GM18519 (cell line): ENCODE data around the gene PSME1.

ENCODE experiments used
- ATAC-seq: cut with Tn5 transposase; IDR thresholded peaks from one replicate; pipeline ENCODE4 v1.9.1; 2021; ENCODE audit warnings: mild to moderate bottlenecking, moderate library complexity; ENCODE audit not compliant: unreplicated experiment, low FRiP score

Gene PSME1

DNA sequence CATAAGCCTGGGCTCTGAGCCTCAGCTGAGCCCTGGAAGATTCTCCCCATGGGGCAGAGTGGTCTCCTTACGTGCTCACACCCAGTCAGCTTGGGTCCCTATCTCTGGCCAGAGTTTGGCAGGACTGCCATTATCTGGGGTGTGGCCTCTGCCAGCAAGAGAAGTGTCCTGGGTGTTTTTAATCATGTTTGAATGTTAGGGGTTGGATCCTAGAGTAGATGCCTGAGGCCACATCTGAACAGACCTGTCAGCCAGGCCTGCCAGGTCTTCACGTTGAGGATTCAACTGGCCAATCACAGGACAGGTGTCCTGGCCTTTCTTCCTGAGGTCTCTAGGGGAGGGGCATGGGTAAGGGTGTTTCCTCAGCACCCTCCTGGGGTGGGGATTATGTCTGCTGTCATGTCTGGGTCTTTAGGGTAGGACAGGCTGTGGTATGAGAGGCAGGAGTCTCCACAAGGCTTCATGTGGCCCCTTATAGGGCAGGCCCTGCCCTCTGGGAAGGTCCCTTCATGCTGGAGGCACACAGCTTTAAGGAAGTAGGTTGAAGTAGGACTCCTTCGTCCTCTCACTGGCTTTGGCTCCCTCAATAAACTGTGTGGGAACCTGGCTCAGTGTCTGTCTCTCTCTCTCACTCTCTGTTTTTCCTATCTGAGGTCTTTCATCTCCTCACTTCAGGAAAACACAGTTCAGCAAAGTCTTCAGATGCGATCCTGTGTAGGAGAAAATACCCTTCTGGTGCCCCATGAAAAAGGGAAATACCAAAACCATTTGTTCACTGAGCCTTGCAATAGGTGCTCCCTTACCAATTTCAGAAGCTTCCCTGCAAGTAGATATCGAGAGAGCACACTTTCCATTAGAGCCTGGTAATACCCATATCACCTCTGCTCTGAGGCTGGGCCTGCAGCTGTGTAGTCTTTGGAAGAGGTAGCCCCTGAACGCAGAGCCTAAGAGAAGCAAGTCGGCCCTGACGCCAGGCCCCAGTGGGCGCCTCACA lies 12.3 kb upstream of the PSME1 start:
- no peak for ATAC-seq

DNA sequence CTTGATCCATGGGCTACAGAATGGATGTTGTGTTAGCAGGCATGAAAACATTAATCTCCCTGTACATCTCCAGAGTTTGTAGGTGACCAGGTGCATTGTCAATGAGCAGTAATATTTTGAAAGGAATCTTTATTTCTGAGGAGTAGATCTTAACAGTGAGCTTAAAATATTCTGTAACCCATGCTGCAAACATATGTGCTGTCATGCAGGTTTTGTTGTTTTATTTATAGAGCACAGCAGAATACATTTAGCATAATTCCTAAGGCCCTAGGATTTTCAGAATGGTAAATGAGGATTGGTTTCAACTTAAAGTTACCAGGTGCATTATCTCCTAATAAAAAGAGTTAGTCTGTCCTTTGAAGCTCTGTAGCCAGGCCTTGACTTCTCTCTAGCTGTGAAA lies 9.1 kb upstream of the PSME1 start:
- no peak for ATAC-seq

DNA sequence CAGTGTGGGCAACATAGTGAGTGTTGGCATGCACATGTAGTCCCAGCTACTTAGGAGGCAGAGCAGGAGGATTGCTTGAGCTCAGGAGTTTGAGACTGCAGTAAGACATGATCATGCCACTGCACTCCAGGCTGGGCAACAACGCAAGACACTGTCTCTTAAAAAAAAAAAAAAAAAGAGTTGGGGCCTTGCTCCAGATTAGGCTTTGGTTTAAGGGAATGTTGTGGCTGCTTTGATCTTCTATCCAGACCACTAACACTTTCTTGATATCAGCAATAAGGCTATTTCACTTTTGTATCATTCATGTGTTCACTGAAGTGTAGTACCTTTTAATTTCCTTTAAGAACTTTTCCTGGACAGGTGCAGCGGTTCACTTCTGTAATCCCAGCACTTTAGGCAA lies 8.3 kb upstream of the PSME1 start:
- ATAC-seq, result no peak

DNA sequence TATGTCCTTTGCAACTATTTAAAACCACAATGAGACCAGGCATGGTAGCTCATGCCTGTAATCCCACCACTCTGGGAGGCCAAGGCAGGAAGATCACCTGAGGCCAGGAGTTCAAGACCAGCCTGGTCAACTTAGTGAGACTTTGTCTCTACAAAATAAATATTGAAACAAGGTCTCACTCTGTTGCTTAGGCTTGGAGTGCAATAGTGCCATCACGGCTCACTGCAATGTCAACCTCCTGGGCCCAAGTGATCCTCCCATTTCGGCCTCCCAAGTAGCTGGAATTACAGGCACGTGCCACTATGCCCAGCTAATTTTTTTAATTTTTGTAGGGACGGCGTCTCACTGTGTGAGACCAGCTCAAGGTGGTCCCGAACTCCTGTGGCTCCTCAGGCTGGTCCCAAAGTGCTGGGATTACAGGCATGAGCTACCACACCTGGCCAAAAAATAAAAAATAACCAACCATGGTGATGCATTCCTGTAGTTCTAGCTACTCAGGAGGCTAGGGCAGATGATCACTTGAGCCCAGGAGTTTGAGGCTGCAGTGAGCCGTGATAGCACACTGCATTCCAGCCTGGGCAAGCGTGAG lies 6.5 kb upstream of the PSME1 start:
- ATAC-seq, result no peak

DNA sequence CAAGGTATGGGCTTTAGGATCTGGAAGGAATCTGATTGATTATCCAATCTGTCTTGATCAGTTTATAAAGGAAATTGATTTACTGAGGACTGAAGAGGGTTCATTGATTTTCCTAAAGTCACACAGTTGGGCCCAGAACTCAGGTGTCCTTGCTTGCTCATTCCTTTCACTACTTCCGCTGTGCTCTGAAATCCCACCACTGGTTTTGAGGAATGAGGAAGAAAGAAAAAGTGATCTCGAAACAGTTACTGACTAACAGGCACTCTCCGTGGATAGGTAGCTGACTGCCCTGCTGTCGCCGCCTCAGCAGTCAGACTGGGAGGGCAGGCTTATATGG lies 5.6 kb upstream of the PSME1 start, which contains the start of gene FITM1:
FITM1 (plus strand) TSS at position 280 of the 337 bp plus-strand sequence. CDS start 905 bp downstream, outside the sequence.
- ATAC-seq, result no peak

DNA sequence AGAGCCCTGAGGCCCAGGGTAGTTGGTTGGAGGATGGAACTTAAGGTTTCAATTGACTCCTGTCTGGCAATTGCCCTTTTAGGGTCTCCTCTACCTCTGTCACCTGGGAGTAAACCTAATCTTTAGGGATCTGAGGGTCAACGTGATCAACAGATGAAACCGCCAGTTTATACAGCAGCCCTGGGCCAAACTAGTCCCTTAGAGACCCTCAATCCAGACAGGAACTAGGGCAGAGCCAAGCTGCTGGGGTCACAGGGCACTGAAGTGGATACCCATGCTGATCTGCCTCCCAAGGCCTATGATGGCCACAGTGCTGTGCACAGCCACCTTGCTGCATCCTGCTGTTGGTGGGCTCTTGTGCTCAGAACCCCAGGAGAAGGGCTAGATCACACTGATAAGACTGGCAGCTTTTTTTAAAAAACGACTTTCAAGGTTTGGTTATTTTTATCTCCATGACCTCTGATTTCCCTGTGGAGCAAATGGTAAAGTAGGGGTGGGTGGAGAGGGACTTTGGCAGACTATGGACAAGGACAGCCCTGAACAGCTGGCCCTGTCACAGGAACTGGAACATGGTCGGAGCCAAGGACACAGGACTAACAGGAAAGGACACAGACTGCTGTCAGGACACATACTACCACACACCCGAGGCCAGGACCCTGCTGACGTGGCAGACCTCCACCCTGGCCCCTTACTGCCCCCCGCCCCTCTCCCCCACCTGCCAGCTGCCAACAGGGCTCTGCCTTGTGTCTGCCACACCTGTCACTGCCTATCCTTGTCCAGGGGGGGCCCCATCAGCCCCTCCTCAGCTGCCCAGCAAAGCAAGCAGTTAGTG lies 5.1 kb upstream of the PSME1 start:
- ATAC-seq, result no peak

DNA sequence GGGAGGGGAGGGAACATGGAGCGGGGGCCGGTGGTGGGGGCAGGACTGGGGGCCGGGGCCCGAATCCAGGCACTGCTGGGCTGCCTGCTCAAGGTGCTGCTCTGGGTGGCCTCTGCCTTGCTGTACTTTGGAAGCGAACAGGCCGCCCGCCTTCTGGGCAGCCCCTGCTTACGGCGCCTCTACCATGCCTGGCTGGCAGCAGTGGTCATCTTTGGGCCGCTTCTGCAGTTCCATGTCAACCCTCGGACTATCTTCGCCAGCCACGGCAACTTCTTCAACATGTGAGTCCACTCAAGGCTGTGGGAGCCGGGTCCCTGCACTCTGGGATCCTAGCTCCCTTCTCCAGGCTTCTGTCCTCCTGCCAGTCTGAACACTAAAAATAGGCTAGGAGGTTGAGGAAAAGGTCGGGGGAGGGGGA lies 4.4 kb upstream of the PSME1 start:
- ATAC-seq, result no peak

DNA sequence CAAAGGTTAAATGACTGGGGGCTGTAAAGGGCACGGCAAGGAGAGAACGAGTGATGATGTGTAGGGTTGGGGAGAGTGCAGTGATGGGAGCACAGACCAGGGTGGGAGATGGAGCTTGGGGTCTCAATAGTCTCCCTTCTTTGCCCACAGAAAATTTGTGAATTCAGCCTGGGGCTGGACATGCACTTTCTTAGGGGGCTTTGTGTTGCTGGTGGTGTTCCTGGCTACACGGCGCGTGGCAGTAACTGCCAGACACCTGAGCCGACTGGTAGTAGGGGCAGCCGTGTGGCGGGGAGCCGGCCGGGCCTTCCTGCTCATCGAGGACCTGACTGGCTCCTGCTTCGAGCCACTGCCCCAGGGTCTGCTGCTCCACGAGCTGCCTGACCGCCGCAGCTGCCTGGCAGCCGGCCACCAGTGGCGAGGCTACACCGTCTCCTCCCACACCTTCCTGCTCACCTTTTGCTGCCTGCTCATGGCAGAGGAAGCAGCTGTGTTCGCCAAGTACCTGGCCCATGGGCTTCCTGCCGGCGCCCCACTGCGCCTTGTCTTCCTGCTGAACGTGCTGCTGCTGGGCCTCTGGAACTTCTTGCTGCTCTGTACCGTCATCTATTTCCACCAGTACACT lies 3.8 kb upstream of the PSME1 start:
- no peak for ATAC-seq

DNA sequence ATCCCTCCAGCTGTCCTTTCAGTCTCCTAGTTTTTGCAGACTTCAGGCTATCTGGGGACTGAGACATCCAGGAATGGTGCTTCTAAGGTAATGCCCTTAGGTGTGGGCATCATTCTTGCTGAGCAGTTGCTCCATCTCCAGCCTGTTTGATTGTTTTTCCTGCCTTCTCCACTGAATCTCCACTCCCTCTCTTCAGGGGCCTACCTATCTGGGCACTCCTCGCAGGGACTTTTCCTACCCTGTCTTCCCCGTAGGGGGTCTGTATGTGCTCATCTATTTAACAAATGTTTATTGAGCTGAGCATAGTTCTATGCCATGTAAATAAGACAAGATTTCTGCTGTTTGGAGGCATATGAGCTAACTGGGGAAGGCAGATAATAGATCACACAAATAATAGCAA lies 3.0 kb upstream of the PSME1 start:
- ATAC-seq, result no peak

DNA sequence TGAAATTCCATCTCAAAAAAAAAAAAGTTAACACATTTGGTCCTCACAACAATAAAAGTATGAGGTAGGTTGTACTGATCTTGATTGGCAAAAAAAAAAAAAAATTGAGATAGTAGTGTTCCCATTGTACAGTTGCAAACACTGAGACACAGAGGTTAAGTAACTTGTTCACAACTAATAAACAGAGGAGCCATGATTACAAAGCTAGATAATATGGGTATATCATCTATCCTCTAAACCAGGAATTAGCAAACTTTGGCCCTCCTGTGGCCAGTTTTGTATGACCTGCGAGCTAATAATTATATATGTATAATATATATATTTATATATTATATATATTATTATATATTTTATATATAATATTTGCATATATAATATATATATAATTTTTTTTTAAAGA lies 2.3 kb upstream of the PSME1 start:
- ATAC-seq, result no peak

DNA sequence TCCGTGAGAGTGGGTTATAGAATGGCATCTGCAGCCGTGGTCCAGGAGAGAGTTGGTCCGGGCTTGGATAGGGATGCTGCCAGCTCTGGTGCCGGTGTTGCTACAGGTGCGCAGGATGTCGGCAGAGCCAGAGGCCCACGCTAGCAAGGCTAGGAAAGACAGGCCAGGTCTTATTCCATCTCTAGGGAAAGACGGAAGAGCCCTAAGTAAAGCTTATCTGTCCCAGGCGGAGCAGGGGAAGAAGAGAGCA lies 485 bp upstream of the PSME1 start:
- ATAC-seq, result peak; percentile 6

DNA sequence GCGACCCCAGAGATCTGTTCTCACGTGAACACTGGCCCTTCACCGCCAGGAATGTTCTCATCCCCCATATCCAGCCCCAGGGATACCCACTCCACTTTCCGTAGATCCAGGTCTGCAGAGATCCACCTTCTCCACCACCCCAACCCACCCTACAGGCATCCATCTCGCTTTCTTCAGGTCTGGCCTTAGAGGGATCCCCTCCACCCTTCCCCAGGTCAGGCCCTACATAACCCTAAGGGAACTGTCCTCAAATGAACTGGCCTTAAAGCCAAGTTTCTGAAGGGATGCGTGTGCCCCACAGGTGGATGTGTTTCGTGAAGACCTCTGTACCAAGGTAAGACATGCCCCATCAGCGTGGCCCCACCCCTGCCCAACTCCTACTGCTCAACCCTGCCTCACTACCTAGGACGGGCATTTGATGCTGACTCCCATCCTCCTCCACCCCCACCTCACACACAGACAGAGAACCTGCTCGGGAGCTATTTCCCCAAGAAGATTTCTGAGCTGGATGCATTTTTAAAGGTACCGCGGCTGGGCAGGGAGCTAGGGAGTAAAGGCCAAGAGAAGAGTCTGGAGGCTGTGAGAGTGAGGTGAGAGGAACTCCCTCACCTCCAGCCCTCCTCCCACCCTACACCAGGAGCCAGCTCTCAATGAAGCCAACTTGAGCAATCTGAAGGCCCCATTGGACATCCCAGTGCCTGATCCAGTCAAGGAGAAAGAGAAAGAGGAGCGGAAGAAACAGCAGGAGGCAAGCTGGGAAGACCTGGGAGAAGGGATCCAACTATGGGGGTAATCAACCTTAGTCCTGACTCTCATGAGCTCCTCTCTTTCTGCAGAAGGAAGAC lies 912 bp downstream of the PSME1 start:
- ATAC-seq, result no peak

DNA sequence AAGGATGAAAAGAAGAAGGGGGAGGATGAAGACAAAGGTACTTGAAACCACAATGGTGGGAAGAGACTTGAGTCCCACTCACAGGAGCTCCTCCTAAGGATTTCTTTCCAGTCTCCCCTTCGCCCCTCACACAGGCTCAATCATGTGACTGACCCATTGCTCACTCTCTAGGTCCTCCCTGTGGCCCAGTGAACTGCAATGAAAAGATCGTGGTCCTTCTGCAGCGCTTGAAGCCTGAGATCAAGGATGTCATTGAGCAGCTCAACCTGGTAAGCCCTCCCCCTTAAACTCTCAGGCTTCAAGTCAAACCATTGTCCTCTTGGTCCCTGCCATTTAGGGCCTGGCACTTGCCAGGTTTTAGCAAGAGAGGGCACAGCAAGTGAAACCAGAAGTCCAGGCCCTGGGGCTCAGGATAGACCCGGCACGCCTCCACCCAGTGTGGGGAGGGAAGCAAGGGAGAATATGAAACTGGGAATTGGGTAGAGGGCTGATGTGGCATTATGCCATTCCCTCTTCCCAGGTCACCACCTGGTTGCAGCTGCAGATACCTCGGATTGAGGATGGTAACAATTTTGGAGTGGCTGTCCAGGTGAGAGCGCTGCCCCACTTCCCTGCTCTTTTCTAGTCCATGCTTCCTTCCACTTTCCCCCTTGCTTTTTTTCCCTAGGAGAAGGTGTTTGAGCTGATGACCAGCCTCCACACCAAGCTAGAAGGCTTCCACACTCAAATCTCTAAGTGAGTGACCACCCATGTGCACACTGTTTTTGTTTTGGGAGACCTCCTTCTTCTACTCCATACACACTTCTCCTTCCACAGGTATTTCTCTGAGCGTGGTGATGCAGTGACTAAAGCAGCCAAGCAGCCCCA lies 1.8 kb downstream of the PSME1 start:
- no peak for ATAC-seq

DNA sequence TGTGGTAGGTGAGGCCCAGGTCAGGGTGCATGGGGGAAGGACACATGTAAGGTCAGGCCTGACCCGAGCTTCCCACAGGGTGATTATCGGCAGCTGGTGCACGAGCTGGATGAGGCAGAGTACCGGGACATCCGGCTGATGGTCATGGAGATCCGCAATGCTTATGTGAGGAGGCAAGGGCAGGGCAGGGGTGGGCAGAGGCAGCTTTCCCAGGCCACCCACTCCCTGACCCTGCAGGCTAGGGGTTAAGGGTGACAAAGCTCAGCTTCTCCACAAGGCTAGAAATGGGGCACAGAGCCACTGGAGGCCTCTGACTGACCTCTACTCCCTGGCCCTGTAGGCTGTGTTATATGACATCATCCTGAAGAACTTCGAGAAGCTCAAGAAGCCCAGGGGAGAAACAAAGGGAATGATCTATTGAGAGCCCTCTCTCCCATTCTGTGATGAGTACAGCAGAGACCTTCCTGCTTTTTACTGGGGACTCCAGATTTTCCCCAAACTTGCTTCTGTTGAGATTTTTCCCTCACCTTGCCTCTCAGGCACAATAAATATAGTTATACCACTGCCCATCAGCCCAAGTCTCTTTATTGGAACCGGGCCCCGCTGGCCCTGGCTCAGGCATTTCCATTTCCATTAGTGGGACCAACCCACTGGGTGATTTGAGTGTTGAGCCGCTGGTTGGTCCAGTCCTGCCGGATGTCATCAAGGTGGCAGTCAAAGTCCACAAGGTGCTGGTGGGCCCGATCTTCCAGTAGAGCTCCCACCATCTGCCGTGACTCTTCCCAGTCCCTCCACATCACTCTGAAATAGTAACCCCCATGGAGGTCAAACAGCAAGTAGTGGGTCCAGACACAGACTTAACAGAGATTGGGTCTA lies 2.6 kb downstream of the PSME1 start:
- ATAC-seq, result no peak

DNA sequence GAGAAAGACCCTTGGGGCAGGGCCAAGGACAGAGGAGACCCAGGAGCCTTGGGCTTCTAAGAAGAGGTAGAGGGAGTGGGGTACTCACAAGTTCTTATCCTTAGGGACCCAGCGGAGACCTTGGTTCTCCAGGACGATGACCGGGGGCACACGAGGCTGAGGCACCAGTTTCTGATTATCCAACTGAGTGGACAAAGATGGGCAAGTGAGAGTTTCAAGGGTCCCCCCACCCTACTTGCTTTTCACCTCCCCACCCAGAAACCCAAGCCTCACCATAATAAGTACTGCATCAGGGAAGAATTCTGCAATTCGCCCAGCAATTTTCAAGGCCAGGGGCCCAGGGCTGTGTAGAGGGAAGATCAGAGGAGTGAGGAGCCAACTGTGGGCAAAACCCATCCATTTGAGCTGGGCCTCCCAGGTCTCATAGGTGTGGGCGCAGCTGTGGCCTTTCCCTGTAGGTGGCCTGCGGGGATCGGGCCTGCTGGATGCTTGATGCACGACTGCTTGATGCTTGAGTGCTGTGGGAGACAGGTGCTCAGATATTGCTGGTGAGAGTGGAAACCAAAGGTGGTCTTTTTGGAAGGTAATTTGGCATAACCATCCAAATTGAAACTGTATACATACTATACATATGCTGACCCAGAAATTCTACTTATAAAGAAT lies 3.4 kb downstream of the PSME1 start:
- ATAC-seq, result no peak

DNA sequence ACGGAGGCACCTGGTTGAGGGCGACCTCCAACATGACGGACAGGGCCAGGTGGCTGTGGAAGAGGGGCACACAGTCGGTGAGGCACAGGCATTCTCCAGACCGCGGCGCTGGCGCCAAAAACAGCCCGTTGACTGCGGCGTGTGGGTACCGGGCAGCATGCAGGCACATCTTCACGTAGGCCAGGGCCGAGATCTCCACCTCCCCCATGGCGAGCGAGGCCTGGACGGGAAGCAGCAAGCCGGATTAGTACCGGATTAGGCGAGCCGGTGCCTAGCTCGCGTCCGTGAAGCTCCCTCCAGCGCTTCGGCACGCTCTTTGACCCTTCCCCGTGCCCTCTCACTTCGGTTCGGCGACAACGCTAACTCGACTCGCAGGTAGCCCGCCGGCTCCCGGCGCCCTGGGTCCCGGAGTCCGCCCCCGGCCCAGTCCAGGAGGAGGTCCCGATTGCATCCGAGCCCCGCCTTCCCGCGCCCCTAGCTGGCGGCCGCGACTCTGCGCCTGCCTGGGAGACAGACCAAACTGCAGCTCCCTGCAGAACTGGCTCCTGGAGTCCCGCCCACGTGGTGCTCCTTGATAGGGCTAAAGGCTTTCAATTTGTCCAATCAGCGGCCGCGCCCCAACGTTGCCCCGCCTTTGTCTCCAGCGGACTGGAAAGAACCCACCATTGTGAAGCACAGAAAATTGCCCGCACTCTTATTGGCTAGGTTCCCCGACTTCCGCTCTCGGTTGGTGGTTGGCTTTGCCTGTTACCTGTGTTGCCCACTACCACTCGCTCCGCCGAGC lies 5.3 kb downstream of the PSME1 start, which contains the start of gene EMC9:
EMC9 (minus strand) TSS at position 495 of the 784 bp plus-strand sequence; CDS start at position 208, 287 bp downstream.
- ATAC-seq, result peak; percentile 76

DNA sequence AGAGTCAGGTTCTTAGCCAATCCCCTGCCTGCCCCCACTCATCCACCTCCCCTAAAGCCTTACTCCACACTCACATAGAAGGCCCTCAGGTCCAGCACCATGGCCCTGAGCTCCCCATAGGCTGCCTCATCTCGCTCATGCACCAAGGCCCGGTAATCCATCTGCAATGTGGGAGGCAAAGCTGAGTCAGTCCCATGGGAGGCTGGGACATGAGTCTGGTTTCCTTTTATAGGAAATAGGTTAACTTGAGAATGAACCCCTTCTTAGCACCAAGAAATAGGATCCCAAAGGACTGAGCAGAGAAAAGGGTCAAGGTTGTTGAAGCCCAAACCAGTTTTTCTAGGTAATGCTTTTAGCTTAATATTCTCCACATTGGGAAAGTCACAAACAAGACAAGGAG lies 7.5 kb downstream of the PSME1 start:
- ATAC-seq, result no peak
